Measurements from ENCODE around the gene ANKS1A.
A peak's percentile ranks its signal among the peaks of the same experiment; 100 is the strongest.
"Not testable (repeated sequence)": the region's sequence is repeated elsewhere in the genome, so short reads cannot be mapped to it uniquely, and the experiment has no call there.

The ANKS1A gene

DNA sequence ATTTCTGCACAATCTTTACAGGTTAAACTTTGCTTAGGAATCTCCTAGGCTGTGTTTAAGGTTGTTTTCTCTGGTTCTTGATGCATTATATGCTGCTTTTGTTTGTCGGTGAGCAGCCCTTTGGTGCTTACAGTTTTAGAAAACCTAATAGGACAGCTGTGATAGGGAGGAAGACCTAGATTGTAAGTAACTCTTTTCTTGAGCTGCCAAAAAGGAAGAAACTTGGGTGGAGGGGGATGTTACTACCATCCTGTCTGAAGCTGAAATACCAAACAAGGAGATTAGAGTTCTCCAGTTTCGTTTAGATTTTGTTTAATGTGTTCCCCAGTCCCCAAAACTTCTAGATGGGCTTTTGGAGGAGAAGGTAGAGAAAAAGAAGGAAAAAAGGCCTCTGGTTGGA lies 72.0 kb downstream of the ANKS1A start:
- DNase-seq (ENCODE audit: low read depth): no peak

GRCh38 chr6:34961574-34961973 lies 72.5 kb downstream of the ANKS1A start:
- DNase-seq (ENCODE audit: low read depth): no peak

GRCh38 chr6:34964564-34964963 lies 75.5 kb downstream of the ANKS1A start:
- peak; percentile 78 for DNase-seq (ENCODE audit: low read depth)

- no peak for DNase-seq (ENCODE audit: low read depth)
Observed at GRCh38 chr6:34967461-34967860, 78.4 kb downstream of the ANKS1A start.

DNA sequence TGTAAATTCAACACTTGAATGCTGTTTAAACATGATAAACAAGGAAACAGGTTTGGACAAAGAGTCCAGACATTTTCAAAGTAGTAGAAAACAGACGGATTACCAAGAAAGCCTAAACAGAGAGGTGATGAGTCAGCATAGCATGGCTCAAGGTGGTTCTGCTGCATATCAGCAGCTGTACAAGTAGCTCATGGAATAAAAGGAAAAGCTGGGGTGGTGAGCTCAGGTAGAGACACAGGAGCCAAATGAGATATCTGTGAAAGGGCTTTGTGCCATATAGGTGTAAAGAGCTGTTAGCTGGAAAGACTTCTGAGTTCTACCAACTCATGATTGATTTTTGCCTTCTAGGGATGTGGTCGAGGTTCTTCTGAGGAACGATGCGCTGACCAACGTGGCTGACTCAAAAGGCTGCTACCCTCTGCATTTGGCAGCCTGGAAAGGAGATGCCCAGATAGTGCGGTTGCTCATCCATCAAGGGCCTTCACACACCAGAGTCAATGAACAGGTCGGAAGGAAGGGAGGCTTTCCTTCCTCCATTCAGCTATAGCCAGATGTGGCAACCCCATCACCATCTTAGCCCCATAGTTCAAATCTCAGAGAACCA lies 80.7 kb downstream of the ANKS1A start:
- no peak for DNase-seq (ENCODE audit: low read depth)

- peak; percentile 21 for DNase-seq (ENCODE audit: low read depth)
Observed at GRCh38 chr6:34970488-34970887, 81.4 kb downstream of the ANKS1A start.

- DNase-seq (ENCODE audit: low read depth): peak; percentile 91
Observed at GRCh38 chr6:34970957-34971356, 81.9 kb downstream of the ANKS1A start.

DNA sequence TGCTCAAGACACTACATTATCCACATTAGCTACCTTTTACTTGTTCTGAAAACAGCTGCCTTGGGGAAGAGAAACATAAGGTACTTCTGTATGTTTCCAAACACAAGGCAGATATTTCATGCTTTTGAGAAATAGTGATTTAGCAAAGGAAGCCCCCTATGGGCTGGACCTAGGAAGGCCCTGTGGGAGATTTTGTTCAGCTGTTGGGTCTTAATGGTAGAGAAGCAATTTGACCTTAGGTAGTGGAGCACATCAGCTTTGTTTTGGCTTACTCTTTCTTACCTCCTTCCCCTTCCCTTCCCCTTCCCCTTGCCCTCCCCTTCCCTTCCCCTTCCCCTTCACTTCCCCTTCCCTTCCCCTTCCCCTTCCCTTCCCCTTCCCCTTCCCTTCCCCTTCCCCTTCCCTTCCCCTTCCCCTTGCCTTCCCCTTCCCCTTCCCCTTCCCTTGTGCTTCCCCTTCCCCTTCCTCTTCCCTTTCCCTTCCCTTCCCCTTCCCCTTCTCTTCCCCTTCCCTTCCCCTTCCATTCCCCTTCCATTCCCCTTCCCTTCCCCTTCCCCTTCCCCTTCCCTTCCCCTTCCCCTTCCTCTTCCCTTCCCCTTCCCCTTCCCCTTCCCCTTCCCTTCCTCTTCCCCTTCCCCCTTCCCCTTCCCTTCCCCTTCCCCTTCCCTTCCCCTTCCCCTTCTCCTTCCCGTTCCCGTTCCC lies 84.6 kb downstream of the ANKS1A start:
- no peak for DNase-seq (ENCODE audit: low read depth)

- DNase-seq (ENCODE audit: low read depth): no peak
Observed at GRCh38 chr6:34974249-34974642, 85.2 kb downstream of the ANKS1A start.

DNA sequence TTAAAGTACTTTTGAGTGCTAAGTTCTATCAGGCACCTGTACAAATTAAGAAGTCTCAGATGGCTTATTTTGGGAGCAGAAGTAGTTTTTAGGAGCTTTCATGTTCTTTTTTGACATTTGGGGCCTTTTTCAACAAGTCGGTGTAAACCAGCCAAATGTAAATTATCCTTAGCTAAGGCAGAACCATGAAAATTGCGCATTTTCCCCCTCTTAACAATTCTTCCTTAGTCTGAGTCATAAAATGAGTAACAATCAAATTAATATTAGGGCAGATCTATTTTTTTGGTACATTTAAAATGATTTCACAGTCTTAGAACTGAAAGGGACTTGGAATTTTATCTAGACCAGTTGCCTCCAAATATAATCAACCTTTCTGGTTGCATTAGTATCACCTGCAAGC lies 87.2 kb downstream of the ANKS1A start:
- no peak for DNase-seq (ENCODE audit: low read depth)

DNA sequence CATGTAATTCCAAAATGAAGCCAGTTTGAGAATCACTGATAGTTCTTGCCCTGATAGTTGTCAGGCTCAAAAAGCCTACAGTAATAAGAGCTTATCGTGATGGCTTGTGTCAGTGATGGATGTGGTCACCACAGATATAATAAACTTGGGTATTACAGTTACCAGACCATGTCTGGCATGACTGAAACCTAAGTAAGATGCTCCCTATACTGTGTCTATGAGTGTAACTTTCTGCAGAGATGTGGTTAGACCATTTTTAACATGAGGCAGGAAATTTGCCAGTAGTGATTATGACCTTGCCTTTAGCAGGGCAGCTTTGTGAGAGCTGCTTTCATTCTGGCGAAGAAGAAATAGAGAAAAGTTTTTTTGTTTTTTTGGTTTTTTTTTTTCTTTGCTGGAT lies 90.2 kb downstream of the ANKS1A start:
- no peak for DNase-seq (ENCODE audit: low read depth)

DNA sequence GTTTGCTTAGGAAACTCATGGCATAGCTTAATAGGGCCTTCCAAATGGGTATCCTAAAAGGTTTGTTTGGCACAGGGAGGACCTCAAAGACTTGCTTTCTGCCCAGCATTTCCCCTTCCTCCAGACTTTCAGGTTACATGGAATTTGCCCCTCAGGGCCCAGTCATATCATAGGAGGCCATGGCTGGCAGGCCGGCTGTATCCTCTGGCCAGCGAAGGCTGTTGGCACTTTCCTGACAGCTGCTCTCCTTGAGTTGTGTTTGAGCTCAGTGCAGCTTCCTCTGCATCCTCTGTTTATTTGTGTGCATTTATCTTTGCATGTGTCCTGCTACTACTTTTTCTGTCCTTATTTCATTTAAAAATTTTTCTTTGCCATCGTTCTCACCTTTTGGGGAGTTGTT lies 90.9 kb downstream of the ANKS1A start:
- DNase-seq (ENCODE audit: low read depth): no peak

DNA sequence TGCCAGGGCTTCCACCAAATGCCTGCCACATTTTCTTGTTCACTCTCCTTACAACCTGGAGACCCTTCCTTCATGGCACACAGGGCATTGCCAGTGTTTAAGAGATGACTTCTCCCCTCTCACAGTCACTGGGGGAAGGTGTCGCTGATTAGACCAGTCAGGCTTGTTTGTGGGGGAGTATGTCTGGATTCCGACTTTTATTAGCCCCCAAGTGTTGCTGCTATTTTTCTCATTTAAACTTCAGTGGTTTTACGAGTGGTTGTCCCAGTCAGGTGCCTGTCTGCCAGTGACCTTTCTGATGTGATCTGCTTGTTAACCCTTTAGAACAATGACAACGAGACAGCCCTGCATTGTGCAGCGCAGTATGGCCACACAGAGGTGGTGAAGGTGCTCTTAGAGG lies 92.3 kb downstream of the ANKS1A start:
- no peak for DNase-seq (ENCODE audit: low read depth)

DNA sequence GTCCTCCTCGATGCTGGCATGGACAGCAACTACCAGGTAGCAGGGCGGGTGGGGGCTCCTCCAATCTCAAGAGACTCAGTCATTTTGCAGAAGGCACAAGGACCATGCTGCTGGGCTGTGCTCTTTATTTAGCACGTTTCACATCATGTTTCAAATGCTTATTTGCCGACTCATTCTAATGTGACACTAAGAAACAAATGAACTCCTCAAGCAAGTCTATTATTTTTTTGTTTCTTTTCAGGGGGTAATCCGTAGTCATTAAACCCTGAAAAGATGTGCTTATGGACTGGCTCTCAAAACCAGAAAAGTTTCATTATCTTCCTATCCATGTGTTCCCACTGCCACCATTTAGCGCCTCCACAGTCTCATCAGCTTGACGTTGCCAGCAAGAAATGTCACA lies 92.9 kb downstream of the ANKS1A start:
- no peak for DNase-seq (ENCODE audit: low read depth)

DNA sequence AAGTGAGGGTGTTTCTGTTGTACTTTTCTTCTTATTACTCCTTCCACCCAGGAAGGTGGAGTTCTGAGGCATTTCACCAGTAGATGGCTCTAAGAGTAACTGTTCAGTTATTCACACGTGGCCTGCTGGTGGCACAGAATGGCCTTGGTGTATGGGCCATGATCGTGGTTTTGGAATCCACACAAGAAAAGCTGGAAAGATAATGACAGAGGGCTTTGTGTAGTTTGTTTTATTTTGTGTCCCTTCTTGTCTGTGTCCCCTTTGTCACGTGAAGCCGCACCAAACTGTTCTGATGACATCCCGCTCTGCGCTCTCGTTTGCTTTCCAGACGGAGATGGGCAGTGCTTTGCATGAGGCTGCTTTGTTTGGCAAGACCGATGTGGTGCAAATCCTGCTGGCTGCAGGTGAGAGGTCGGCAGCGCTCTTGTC lies 93.4 kb downstream of the ANKS1A start:
- no peak for DNase-seq (ENCODE audit: low read depth)

GRCh38 chr6:34984416-34984815 lies 95.4 kb downstream of the ANKS1A start:
- DNase-seq (ENCODE audit: low read depth): no peak

DNA sequence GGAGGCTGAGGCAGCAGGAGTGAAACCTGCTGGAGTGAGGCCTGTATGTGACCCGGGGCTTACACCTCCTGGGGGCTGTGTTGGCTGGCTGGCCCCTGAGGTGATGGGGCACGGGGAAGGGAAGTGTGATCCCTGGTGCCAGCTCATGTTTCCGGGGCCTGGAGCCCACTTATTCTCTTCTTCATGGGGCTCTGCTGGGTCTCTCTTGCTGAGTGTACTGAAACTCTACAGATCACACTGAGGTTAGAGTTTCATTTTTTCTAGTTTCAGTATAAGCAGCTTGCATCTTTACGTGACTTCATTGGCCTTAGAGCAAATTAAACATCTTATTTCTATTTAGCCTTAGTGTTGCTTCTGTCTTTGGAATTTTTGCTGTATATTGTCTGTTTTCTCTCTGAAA lies 96.2 kb downstream of the ANKS1A start:
- no peak for DNase-seq (ENCODE audit: low read depth)

DNA sequence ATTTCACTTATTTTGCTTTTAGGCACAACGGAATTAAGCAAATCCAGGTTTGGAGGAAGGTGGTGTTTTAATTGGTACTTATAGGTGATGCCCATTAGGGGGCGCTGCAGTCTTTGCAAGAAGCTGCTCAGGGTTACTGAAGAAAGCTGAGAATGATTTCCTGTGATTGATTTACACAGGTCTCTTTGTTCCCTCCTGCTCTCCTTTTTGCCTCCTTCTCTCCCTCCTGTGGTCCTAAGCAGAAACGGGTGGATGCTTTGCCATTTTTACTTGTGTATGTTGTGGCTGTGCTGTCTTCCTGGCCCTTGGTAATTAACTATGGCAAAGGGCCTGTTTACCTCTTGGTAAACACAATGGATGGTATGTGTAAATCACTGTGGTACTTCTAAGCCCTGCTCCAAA lies 97.8 kb downstream of the ANKS1A start:
- DNase-seq (ENCODE audit: low read depth): peak; percentile 73

- no peak for DNase-seq (ENCODE audit: low read depth)
Observed at GRCh38 chr6:34987506-34987905, 98.5 kb downstream of the ANKS1A start.

DNA sequence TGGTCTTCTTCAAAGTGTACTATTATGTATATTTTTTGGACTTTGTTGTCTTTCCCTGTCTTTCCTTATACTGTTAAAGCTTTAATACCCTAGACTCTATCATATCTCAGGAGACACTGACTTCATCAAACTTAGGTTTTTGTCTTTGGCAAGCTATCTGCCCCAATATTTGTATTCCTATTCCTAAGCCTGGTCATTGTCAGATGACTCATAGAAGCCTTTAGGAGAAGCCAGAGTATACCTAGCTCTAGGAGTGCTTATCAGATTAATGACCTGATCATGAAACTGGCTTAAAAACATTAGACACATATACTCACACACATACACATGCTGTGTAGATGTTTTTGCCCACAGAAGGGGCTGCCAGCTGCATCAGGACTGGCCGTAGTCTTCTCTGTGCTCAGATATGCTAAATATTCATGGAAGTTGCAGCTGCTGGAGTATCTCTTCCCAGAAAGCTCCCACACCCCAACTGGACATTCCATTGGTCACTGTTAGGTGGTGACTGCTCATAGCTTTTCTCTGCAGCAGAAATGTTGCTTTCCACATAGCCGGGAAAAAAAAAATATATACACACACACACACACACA lies 102.0 kb downstream of the ANKS1A start:
- no peak for DNase-seq (ENCODE audit: low read depth)

DNA sequence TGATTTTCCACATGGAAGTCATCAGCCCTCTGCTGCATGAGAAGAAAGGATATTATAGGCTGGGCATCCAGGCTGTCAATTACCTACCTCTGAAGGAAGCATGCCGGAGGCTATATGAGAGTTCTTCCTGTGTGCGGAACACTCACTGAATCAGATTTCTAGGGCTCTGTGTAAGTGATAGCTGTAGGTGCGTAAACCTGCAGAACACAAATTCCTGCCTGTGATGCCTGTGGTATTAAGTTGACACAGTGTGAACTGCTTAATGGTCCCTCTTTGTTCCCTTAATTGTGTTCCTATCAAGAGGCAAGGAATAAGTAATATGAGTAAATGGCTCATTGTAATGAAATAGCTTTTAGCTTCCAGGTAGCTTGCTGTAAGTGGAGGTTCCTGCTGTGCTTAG lies 103.3 kb downstream of the ANKS1A start:
- no peak for DNase-seq (ENCODE audit: low read depth)

- no peak for DNase-seq (ENCODE audit: low read depth)
Observed at GRCh38 chr6:34993213-34993612, 104.2 kb downstream of the ANKS1A start.

GRCh38 chr6:34994693-34995092 lies 105.6 kb downstream of the ANKS1A start:
- DNase-seq (ENCODE audit: low read depth): no peak

DNA sequence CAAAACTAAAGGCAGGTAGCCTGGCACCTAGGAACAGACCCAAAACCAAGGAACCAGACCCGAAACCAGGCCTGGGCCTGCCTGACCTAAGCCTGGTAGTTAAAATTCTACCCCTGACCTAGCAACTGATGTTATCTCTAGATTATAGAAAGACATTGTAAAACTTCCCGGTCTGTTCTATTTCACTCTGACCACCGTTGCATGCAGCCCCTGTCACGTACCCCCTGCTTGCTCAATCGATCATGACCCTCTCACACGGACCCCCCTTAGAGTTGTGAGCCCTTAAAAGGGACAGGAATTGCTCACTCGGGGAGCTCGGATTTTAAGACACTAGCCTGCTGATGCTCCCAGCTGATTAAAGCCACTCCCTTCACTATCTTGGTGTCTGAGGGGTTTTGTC lies 109.4 kb downstream of the ANKS1A start:
- DNase-seq (ENCODE audit: low read depth): not testable (repeated sequence)

Measured in fibroblast of gingiva (primary cell).